ENCODE results near the gene SPEF2.

- no peak for TF ChIP-seq CTCF (IDR thresholded peaks at IDR 0.05)
- no peak for TF ChIP-seq POLR2A (IDR thresholded peaks at IDR 0.05)
Observed at GRCh38 chr5:35857606-35858205, 240.0 kb downstream of the SPEF2 start.
